Smooth muscle cell (in vitro differentiated cells): ENCODE results near the gene ARHGEF6. TPM values are rescaled to one million over a fixed set of nuclear protein-coding genes. Genes with fewer than 3 reads are reported as not detected.

ENCODE experiments used
- DNase-seq: peaks from one replicate; lab custom pipeline; 2025; ENCODE audit not compliant: unreplicated experiment; lab: John Stamatoyannopoulos, UW
- H2AFZ ChIP-seq: fragments of 200-600 bp; sonication (generic); 2 replicates; pipeline ENCODE4 v1.6.0; 2016; ENCODE audit warnings: antibody characterized with exemption, low read depth, mild to moderate bottlenecking
- H3F3A ChIP-seq: fragments of 200-600 bp; sonication (generic); 2 replicates; pipeline ENCODE4 v1.6.0; 2017; ENCODE audit warnings: antibody characterized with exemption, low read depth
- H3K27ac ChIP-seq: fragments of 200-600 bp; sonication (generic); 2 replicates; pipeline ENCODE4 v1.5.1; 2016; ENCODE audit warnings: low read depth, mild to moderate bottlenecking
- H3K27me3 ChIP-seq: fragments of 200-600 bp; sonication (generic); 2 replicates; pipeline ENCODE4 v1.6.1; 2016; ENCODE audit warnings: low read depth, mild to moderate bottlenecking
- H3K36me3 ChIP-seq: fragments of 200-600 bp; sonication (generic); 2 replicates; pipeline ENCODE4 v1.5.1; 2016; ENCODE audit warnings: low read depth
- H3K4me1 ChIP-seq: fragments of 200-600 bp; sonication (generic); 2 replicates; pipeline ENCODE4 v1.5.1; 2016; ENCODE audit warnings: low read depth
- H3K4me2 ChIP-seq: fragments of 200-600 bp; sonication (generic); 2 replicates; pipeline ENCODE4 v1.6.0; 2016; ENCODE audit warnings: mild to moderate bottlenecking
- H3K4me3 ChIP-seq: fragments of 200-600 bp; sonication (generic); 2 replicates; pipeline ENCODE4 v1.5.1; 2016; ENCODE audit warnings: mild to moderate bottlenecking
- H3K79me2 ChIP-seq: fragments of 200-600 bp; sonication (generic); 2 replicates; pipeline ENCODE4 v1.6.0; 2016; ENCODE audit warnings: low read depth, mild to moderate bottlenecking
- H3K9ac ChIP-seq: fragments of 200-600 bp; sonication (generic); 2 replicates; pipeline ENCODE4 v1.6.0; 2016; ENCODE audit warnings: low read depth
- H3K9me3 ChIP-seq: fragments of 200-600 bp; sonication (generic); replicated peaks from 2 replicates; pipeline ENCODE4 v1.5.1; 2016; ENCODE audit warnings: low read depth
- H4K20me1 ChIP-seq: fragments of 200-600 bp; sonication (generic); 2 replicates; pipeline ENCODE4 v1.6.0; 2016; ENCODE audit warnings: low read depth
- WGBS: methylation state at CpG from one replicate; pipeline ENCODE4 v1.1.7; 2016; ENCODE audit warnings: low lambda C conversion rate; 5-methylcytosine and 5-hydroxymethylcytosine counted together
- polyA plus RNA-seq: library from polyadenylated mRNA; unstranded; fragments of >200 nt; fragmentation: Nextera tagmentation; extraction: Ambion mirVana; gene quantifications from 2 replicates; pipeline ENCODE4 v1.2.1, GENCODE V29; 2016
- total RNA-seq: library from RNA; depleted of rRNA; stranded (reverse); fragments of >200 nt; gene quantifications from 2 replicates; pipeline ENCODE4 v1.2.3, GENCODE V29; 2014
- TF ChIP-seq, protein P1 (sequence below): fragments of 200-600 bp; sonication (generic); IDR thresholded peaks from 2 replicates; pipeline ENCODE4 v1.5.1; 2017; ENCODE audit warnings: borderline replicate concordance, mild to moderate bottlenecking, antibody characterized with exemption; ENCODE audit not compliant: insufficient read depth, poor library complexity, severe bottlenecking

The ARHGEF6 gene
- total and polyA plus RNA-seq, 2 experiments from 2014 or later = 2.9 to 4.5 TPM

DNA sequence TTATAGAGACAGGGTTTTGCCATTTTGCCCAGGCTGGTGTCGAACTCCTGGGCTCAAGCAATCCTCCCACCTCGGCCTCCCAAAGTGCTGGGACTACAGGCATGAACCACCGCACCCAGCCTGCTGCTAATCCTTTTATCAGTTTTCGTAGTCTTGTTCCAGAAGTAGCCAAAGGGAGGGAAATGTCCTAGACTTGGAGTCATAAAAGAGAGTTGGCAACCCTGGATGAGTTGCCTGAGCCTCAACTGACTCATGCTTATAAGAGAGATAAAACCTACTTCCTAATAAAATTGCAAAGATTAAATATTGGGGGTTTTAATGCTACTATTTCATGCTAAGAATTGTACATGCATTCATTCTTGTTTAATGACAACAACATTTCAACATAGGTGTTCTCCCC, 88.5 kb downstream of the ARHGEF6 start:
- TF ChIP-seq, protein P1, sequence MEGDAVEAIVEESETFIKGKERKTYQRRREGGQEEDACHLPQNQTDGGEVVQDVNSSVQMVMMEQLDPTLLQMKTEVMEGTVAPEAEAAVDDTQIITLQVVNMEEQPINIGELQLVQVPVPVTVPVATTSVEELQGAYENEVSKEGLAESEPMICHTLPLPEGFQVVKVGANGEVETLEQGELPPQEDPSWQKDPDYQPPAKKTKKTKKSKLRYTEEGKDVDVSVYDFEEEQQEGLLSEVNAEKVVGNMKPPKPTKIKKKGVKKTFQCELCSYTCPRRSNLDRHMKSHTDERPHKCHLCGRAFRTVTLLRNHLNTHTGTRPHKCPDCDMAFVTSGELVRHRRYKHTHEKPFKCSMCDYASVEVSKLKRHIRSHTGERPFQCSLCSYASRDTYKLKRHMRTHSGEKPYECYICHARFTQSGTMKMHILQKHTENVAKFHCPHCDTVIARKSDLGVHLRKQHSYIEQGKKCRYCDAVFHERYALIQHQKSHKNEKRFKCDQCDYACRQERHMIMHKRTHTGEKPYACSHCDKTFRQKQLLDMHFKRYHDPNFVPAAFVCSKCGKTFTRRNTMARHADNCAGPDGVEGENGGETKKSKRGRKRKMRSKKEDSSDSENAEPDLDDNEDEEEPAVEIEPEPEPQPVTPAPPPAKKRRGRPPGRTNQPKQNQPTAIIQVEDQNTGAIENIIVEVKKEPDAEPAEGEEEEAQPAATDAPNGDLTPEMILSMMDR = no peak

DNA sequence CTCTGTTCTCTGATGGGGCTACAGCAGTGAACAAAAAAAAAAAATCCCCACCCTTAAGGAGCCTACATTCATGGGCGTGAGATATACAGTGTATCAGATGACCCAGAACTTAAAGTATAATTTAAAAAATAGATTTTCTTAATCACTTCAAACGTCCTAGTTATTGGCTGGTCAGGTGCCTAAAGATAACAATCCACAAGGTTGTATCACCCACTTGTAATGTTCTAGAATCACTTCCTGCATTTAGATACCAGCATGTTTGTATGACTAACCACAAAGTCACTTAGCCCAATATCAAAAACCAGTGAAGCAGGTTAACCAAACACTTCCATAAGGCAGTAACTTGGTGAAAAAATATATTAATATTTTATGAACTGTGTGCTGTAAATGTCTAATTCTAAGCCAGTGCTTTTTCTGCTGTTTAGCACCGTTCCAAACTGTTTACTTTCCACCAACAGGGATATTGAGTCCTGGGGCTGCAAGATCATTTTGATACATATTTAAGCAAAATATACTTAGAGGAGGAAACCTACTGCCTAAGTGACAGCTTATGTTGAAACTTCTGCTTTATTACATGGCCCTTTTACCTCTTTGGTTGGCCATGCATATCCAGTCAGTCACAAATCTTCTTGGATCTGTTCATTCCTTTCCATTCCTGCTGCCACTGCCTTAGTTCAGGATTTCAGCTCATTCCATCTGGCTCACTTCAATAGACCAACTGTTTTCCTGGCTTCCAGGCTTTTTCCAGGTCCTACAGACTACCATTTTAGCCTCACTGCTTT, 89.5 kb downstream of the ARHGEF6 start:
- H3K4me2 ChIP-seq = no peak overlapping the region
- H3K4me1 ChIP-seq = peaks cover 17% of the 10 kb centered on the region
- TF ChIP-seq, protein P1 = no peak
- no peaks in the 10 kb centered on the region for H3F3A ChIP-seq
- no peaks in the 10 kb centered on the region for H3K36me3 ChIP-seq
- 65% methylated on average over 3 of the region's 3 CpGs for WGBS
- no peak overlapping the region for H3K9ac ChIP-seq
- no peaks in the 10 kb centered on the region for H3K9me3 ChIP-seq
- no peaks in the 10 kb centered on the region for H3K79me2 ChIP-seq
- H3K27me3 ChIP-seq = no peaks in the 10 kb centered on the region
- no peak for DNase-seq
- H3K27ac ChIP-seq = no peak overlapping the region
- H3K4me3 ChIP-seq = no peak overlapping the region
- H2AFZ ChIP-seq = no peak overlapping the region
- H4K20me1 ChIP-seq = no peaks in the 10 kb centered on the region

More for the DNA sequence above, 88.5 kb downstream of the ARHGEF6 start:
- H3K4me3 ChIP-seq = no peak overlapping the region
- H3K27ac ChIP-seq = no peak overlapping the region
- no peak overlapping the region for H3K9ac ChIP-seq
- no peak overlapping the region for H2AFZ ChIP-seq
- H3K9me3 ChIP-seq = no peaks in the 10 kb centered on the region
- 61% methylated on average over 4 of the region's 4 CpGs for WGBS
- no peaks in the 10 kb centered on the region for H3K79me2 ChIP-seq
- H3K27me3 ChIP-seq = no peaks in the 10 kb centered on the region
- H3K4me2 ChIP-seq = no peak overlapping the region
- no peak for DNase-seq
- no peaks in the 10 kb centered on the region for H3F3A ChIP-seq
- peaks cover 17% of the 10 kb centered on the region for H3K4me1 ChIP-seq
- H3K36me3 ChIP-seq = no peaks in the 10 kb centered on the region
- H4K20me1 ChIP-seq = no peaks in the 10 kb centered on the region

DNA sequence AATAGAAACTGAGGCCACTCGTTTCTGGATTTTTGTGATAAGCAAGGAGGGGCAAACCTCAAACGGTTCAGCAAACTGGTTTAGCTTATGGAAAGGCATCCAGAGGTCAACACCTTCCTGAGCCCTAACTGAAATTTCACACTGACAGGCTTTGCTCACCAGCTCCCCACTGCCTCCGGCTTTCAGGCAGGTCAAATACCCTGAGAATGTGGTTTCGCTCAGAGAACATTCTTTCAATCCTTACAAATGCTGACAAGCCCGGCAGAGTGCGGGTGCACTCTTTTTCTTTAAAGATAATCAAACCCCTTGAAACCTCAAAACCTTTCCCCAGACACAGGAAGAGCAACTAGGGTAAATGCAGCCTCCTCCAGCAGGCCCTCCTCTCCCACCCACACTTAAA, 91.3 kb downstream of the ARHGEF6 start:
- peak overlapping the region; percentile 14 for H3K27ac ChIP-seq
- no peaks in the 10 kb centered on the region for H3K36me3 ChIP-seq
- H3K4me1 ChIP-seq = peaks cover 17% of the 10 kb centered on the region
- no peak overlapping the region for H2AFZ ChIP-seq
- peak overlapping the region; percentile 10 for H3K4me2 ChIP-seq
- H4K20me1 ChIP-seq = no peaks in the 10 kb centered on the region
- DNase-seq = no peak
- no peaks in the 10 kb centered on the region for H3F3A ChIP-seq
- TF ChIP-seq, protein P1 = no peak
- WGBS = 42% methylated on average over 6 of the region's 6 CpGs
- H3K9ac ChIP-seq = no peak overlapping the region
- no peak overlapping the region for H3K4me3 ChIP-seq
- no peaks in the 10 kb centered on the region for H3K9me3 ChIP-seq
- H3K79me2 ChIP-seq = no peaks in the 10 kb centered on the region
- H3K27me3 ChIP-seq = no peaks in the 10 kb centered on the region

- no peak overlapping the region for H3K4me3 ChIP-seq
- H3K27ac ChIP-seq = no peak overlapping the region
- H3K4me1 ChIP-seq = peaks cover 17% of the 10 kb centered on the region
- H3K36me3 ChIP-seq = no peaks in the 10 kb centered on the region
- no peaks in the 10 kb centered on the region for H3K27me3 ChIP-seq
- H3K4me2 ChIP-seq = no peak overlapping the region
- no peak overlapping the region for H3K9ac ChIP-seq
- no peaks in the 10 kb centered on the region for H3K79me2 ChIP-seq
- no peak overlapping the region for H2AFZ ChIP-seq
- DNase-seq = no peak
- no peaks in the 10 kb centered on the region for H3F3A ChIP-seq
- WGBS = 69% methylated on average over 1 of the region's 1 CpG
- TF ChIP-seq, protein P1 = no peak
- no peaks in the 10 kb centered on the region for H3K9me3 ChIP-seq
- no peaks in the 10 kb centered on the region for H4K20me1 ChIP-seq
Measured at GRCh38 chrX:136687457-136687856, 93.3 kb downstream of the ARHGEF6 start.
